ENCODE measurements around the gene PNKP.

PNKP gene

GRCh38 chr19:49852631-49853126, 14.7 kb downstream of the PNKP start:
- Histone ChIP-seq H4K20me1 (ENCODE audit: low read depth, low read length) (0 out of 2 replicates have a peak, but pooled peaks cover 3% of the 10 kb centered on the region), H3K9me3 (ENCODE audit: insufficient read depth, low read length) (no peaks in the 10 kb centered on the region), H3K27me3 (ENCODE audit: low read length) (no peaks in the 10 kb centered on the region), H3K4me2 (ENCODE audit: low read depth, low read length, poor library complexity, severe bottlenecking) (peak overlapping the region; percentile 57), H3K4me3 (ENCODE audit: insufficient read depth, low read length, poor library complexity, severe bottlenecking) (no peak overlapping the region), H3K79me2 (ENCODE audit: insufficient read depth, low read length) (peaks cover 7% of the 10 kb centered on the region; the same call in 1 of the 2 replicates), H2AFZ (ENCODE audit: low read depth, low read length, severe bottlenecking) (no peak overlapping the region), H3F3A (ENCODE audit: insufficient read depth) (peaks cover 15% of the 10 kb centered on the region), H3K27ac (ENCODE audit: low read depth, low read length) (no peak overlapping the region), H3K9me2 (replicated peaks; ENCODE audit: insufficient read depth, low read length) (no peaks in the 10 kb centered on the region), H3K36me3 (ENCODE audit: low read length) (no peaks in the 10 kb centered on the region), H3K9ac (ENCODE audit: low read length) (peak overlapping the region; percentile 12; the same call in 1 of the 2 replicates)
- TF ChIP-seq CTCF (IDR thresholded peaks at IDR 0.05; ENCODE audit: insufficient read depth, low read length, poor library complexity, severe bottlenecking) (no peak), EZH2phosphoT487 (conservative IDR thresholded peaks at IDR 0.05; ENCODE audit: low read length) (no peak)

GRCh38 chr19:49851456-49852259, 15.7 kb downstream of the PNKP start:
- peaks cover 7% of the 10 kb centered on the region; the same call in 1 of the 2 replicates for H3K79me2 ChIP-seq (ENCODE audit: insufficient read depth, low read length)

GRCh38 chr19:49850487-49851342, 16.7 kb downstream of the PNKP start, which contains the start of gene PTOV1:
Gene PTOV1, plus strand, starts transcription at chr19:49851159.
- no peak for TF ChIP-seq CTCF (IDR thresholded peaks at IDR 0.05; ENCODE audit: insufficient read depth, low read length, poor library complexity, severe bottlenecking)
- no peak for TF ChIP-seq EZH2phosphoT487 (conservative IDR thresholded peaks at IDR 0.05; ENCODE audit: low read length)

More at GRCh38 chr19:49851456-49852259, 15.7 kb downstream of the PNKP start:
- H3K27ac ChIP-seq (ENCODE audit: low read depth, low read length), result peak overlapping the region; percentile 82; the same call in 1 of the 2 replicates
- H3K4me2 ChIP-seq (ENCODE audit: low read depth, low read length, poor library complexity, severe bottlenecking), result peak overlapping the region; percentile 57
- peak overlapping the region; percentile 48 for H3K9ac ChIP-seq (ENCODE audit: low read length)
- peaks cover 15% of the 10 kb centered on the region for H3F3A ChIP-seq (ENCODE audit: insufficient read depth)
- H3K9me2 ChIP-seq (replicated peaks; ENCODE audit: insufficient read depth, low read length), result no peaks in the 10 kb centered on the region
- no peaks in the 10 kb centered on the region for H3K36me3 ChIP-seq (ENCODE audit: low read length)
- no peaks in the 10 kb centered on the region for H3K27me3 ChIP-seq (ENCODE audit: low read length)
- H3K9me3 ChIP-seq (ENCODE audit: insufficient read depth, low read length), result no peaks in the 10 kb centered on the region
- TF ChIP-seq EZH2phosphoT487 (conservative IDR thresholded peaks at IDR 0.05; ENCODE audit: low read length) (no peak), CTCF (IDR thresholded peaks at IDR 0.05; ENCODE audit: insufficient read depth, low read length, poor library complexity, severe bottlenecking) (no peak)
- peak overlapping the region; percentile 45 for H3K4me3 ChIP-seq (ENCODE audit: insufficient read depth, low read length, poor library complexity, severe bottlenecking)
- H4K20me1 ChIP-seq (ENCODE audit: low read depth, low read length), result 0 out of 2 replicates have a peak, but pooled peaks cover 3% of the 10 kb centered on the region
- no peak overlapping the region for H2AFZ ChIP-seq (ENCODE audit: low read depth, low read length, severe bottlenecking)

More at GRCh38 chr19:49850487-49851342, 16.7 kb downstream of the PNKP start, which contains the start of gene PTOV1:
- Histone ChIP-seq H3K9me3 (ENCODE audit: insufficient read depth, low read length) (no peaks in the 10 kb centered on the region), H3K9me2 (replicated peaks; ENCODE audit: insufficient read depth, low read length) (no peaks in the 10 kb centered on the region), H3F3A (ENCODE audit: insufficient read depth) (peaks cover 15% of the 10 kb centered on the region), H3K79me2 (ENCODE audit: insufficient read depth, low read length) (peaks cover 7% of the 10 kb centered on the region; the same call in 1 of the 2 replicates), H3K4me3 (ENCODE audit: insufficient read depth, low read length, poor library complexity, severe bottlenecking) (peak within 1 kb of the TSS; percentile 45), H3K9ac (ENCODE audit: low read length) (peak within 1 kb of the TSS; percentile 48), H3K27me3 (ENCODE audit: low read length) (no peaks in the 10 kb centered on the region), H4K20me1 (ENCODE audit: low read depth, low read length) (0 out of 2 replicates have a peak, but pooled peaks cover 3% of the 10 kb centered on the region), H3K36me3 (ENCODE audit: low read length) (no peaks in the 10 kb centered on the region), H3K4me2 (ENCODE audit: low read depth, low read length, poor library complexity, severe bottlenecking) (peak within 1 kb of the TSS; percentile 57), H3K27ac (ENCODE audit: low read depth, low read length) (peak within 1 kb of the TSS; percentile 82), H2AFZ (ENCODE audit: low read depth, low read length, severe bottlenecking) (peak within 1 kb of the TSS; percentile 37)
